Activated CD8-positive, alpha-beta T cell treated with anti-CD3 and anti-CD28 coated beads for 36 hours (primary cell): ENCODE measurements around the gene FGF22. TPM values are rescaled to one million over a fixed set of nuclear protein-coding genes. Genes with fewer than 3 reads are reported as not detected.

ENCODE experiments used
- ATAC-seq: fragments of 200-7000 bp; cut with Tn5 transposase; one replicate; pipeline ENCODE4 v1.10.0; 2021; ENCODE audit warnings: mild to moderate bottlenecking, moderate library complexity
- CTCF ChIA-PET: fragments of 350-600 bp; sonication (Branson Sonifier 250); formaldehyde crosslinking; loops from one replicate; lab custom pipeline; 2021; ENCODE audit warnings: antibody characterized with exemption; lab: Charles Lee
- POLR2A ChIA-PET: fragments of 350-600 bp; sonication (Branson Sonifier 250); formaldehyde crosslinking; loops from one replicate; lab custom pipeline; 2021; ENCODE audit warnings: antibody characterized with exemption; lab: Charles Lee
- DNase-seq: peaks from one replicate; pipeline ENCODE4 v3.0.0-alpha.2; 2020
- H3K27ac Mint-ChIP-seq: one replicate; pipeline ENCODE4 v1.8.0; 2021; ENCODE audit warnings: mild to moderate bottlenecking, mixed read lengths
- H3K27me3 Mint-ChIP-seq: one replicate; pipeline ENCODE4 v1.8.0; 2021; ENCODE audit warnings: mixed read lengths
- H3K36me3 Mint-ChIP-seq: one replicate; pipeline ENCODE4 v1.8.0; 2021; ENCODE audit warnings: low read depth, mixed read lengths
- H3K4me1 Mint-ChIP-seq: one replicate; pipeline ENCODE4 v1.8.0; 2021; ENCODE audit warnings: low read depth, mixed read lengths
- H3K4me3 Mint-ChIP-seq: one replicate; pipeline ENCODE4 v1.8.0; 2021; ENCODE audit warnings: mild to moderate bottlenecking, moderate library complexity, mixed read lengths
- H3K9me3 Mint-ChIP-seq: one replicate; pipeline ENCODE4 v1.8.0; 2021; ENCODE audit warnings: mixed read lengths
- CTCF ChIP-seq: fragments of 200-600 bp; IDR thresholded peaks from one replicate; pipeline ENCODE4 v1.8.0; 2022; ENCODE audit warnings: antibody characterized with exemption, mild to moderate bottlenecking
- intact Hi-C: fragments of 100-400 bp; cut with micrococcal nuclease; formaldehyde crosslinking; loops from one replicate; pipeline ENCODE4 v1.10.0; 2022
- total RNA-seq, 2 experiments: library from RNA; stranded (reverse); gene quantifications; one replicate each; pipeline ENCODE4 v1.2.3, GENCODE V29; 2021

FGF22 gene
- total RNA-seq, 2 experiments from 2014 or later, result 0.16 TPM; not detected in 1

GRCh38 chr19:687569-688166, 48.0 kb downstream of the FGF22 start:
- Mint-ChIP-seq H3K27me3 (no peaks in the 10 kb centered on the region), H3K27ac (no peak overlapping the region), H3K9me3 (no peaks in the 10 kb centered on the region), H3K36me3 (no peaks in the 10 kb centered on the region), H3K4me3 (no peak overlapping the region), H3K4me1 (no peaks in the 10 kb centered on the region)
- ChIA-PET CTCF (no interaction called here), POLR2A (interaction anchor here (0.6 to 1.4 kb wide), 4 partner anchors 8 to 292 kb away, joined by 3 to 4 read pairs (median 4); no protein-coding TSS in a partner anchor)
- ATAC-seq (no peak), DNase-seq (no peak)
- TF ChIP-seq CTCF, result no peak
- intact Hi-C loops, result no loop called here

GRCh38 chr19:688214-688613, 48.5 kb downstream of the FGF22 start:
- Mint-ChIP-seq H3K36me3 (no peaks in the 10 kb centered on the region), H3K27ac (no peak overlapping the region), H3K27me3 (no peaks in the 10 kb centered on the region), H3K4me1 (no peaks in the 10 kb centered on the region), H3K4me3 (no peak overlapping the region), H3K9me3 (no peaks in the 10 kb centered on the region)
- intact Hi-C loops, result no loop called here
- POLR2A ChIA-PET, result interaction anchor here (0.6 to 1.4 kb wide), 4 partner anchors 9 to 292 kb away, joined by 3 to 4 read pairs (median 4); no protein-coding TSS in a partner anchor
- DNase-seq (no peak), ATAC-seq (no peak)
- no peak for TF ChIP-seq CTCF
- CTCF ChIA-PET, result no interaction called here

GRCh38 chr19:688992-689391, 49.3 kb downstream of the FGF22 start:
- DNase-seq (no peak), ATAC-seq (no peak)
- H3K27me3 Mint-ChIP-seq, result no peaks in the 10 kb centered on the region
- POLR2A ChIA-PET, result no interaction called here
- no peak for TF ChIP-seq CTCF
- intact Hi-C loops, result no loop called here
- H3K4me3 Mint-ChIP-seq, result no peak overlapping the region
- no peaks in the 10 kb centered on the region for H3K4me1 Mint-ChIP-seq
- H3K27ac Mint-ChIP-seq, result no peak overlapping the region
- no peaks in the 10 kb centered on the region for H3K9me3 Mint-ChIP-seq
- no peaks in the 10 kb centered on the region for H3K36me3 Mint-ChIP-seq
- CTCF ChIA-PET, result no interaction called here

- no peak for DNase-seq
- no peaks in the 10 kb centered on the region for H3K4me1 Mint-ChIP-seq
- ChIA-PET POLR2A (no interaction called here), CTCF (no interaction called here)
- ATAC-seq, result no peak
- intact Hi-C loops, result no loop called here
- H3K27ac Mint-ChIP-seq, result no peak overlapping the region
- no peak overlapping the region for H3K4me3 Mint-ChIP-seq
- no peak for TF ChIP-seq CTCF
- H3K27me3 Mint-ChIP-seq, result peaks cover 5% of the 10 kb centered on the region
- H3K36me3 Mint-ChIP-seq, result no peaks in the 10 kb centered on the region
- H3K9me3 Mint-ChIP-seq, result no peaks in the 10 kb centered on the region
These were observed 50.5 kb downstream of the FGF22 start for GRCh38 chr19:690203-690602.

Other genes starting within 250 kb of the FGF22 start
- under 1 TPM; 0.13 to 0.25 TPM for gene C2CD4C, start 230.7 kb upstream of the FGF22 start, total RNA-seq
- under 1 TPM; 0.25 to 0.45 TPM for gene SHC2, start 178.8 kb upstream of the FGF22 start, total RNA-seq
- gene MADCAM1, start 143.4 kb upstream of the FGF22 start, total RNA-seq, result under 1 TPM; 0.20 to 0.22 TPM
- 1 to 10 TPM; 8.9 to 9.3 TPM for gene TPGS1, start 132.4 kb upstream of the FGF22 start, total RNA-seq
- 10 to 100 TPM; 38.1 to 43.7 TPM for gene CDC34, start 108.1 kb upstream of the FGF22 start, total RNA-seq
- gene GZMM, start 95.8 kb upstream of the FGF22 start, total RNA-seq, result 10 to 100 TPM; 52.7 to 58.5 TPM
- gene BSG, start 67.3 kb upstream of the FGF22 start, total RNA-seq, result 100 to 1,000 TPM; 159 to 160 TPM
- gene HCN2, start 50.0 kb upstream of the FGF22 start, total RNA-seq, result under 1 TPM; 0.18 TPM
- gene POLRMT, start 6.3 kb upstream of the FGF22 start, total RNA-seq, result 10 to 100 TPM; 66.6 to 67.9 TPM
- gene RNF126, start 23.3 kb downstream of the FGF22 start, total RNA-seq, result 100 to 1,000 TPM in 1 of 2 experiments, 10 to 100 TPM in 1; 99.1 to 101 TPM
- 10 to 100 TPM; 12.3 TPM for gene FSTL3, start 36.5 kb downstream of the FGF22 start, total RNA-seq
- not detected for gene PRSS57, start 55.6 kb downstream of the FGF22 start, total RNA-seq
- gene PALM, start 69.1 kb downstream of the FGF22 start, total RNA-seq, result under 1 TPM; 0.22 to 0.36 TPM
- not detected for gene MISP, start 111.2 kb downstream of the FGF22 start, total RNA-seq
- gene PTBP1, start 157.6 kb downstream of the FGF22 start, total RNA-seq, result 100 to 1,000 TPM; 581 to 582 TPM
- gene PLPPR3, start 182.1 kb downstream of the FGF22 start, total RNA-seq, result not detected
- not detected for gene AZU1, start 188.0 kb downstream of the FGF22 start, total RNA-seq
- not detected for gene PRTN3, start 201.1 kb downstream of the FGF22 start, total RNA-seq
- gene ELANE, start 212.4 kb downstream of the FGF22 start, total RNA-seq, result not detected
- gene CFD, start 219.8 kb downstream of the FGF22 start, total RNA-seq, result 1 to 10 TPM in 1 of 2 experiments, under 1 TPM in 1; 0.60 to 1.4 TPM